IMR-90 (cell line): ENCODE data around the gene LIMS3.
"Not testable (repeated sequence)": the region's sequence is repeated elsewhere in the genome, so short reads cannot be mapped to it uniquely, and the experiment has no call there.

Source experiments
- CEBPB ChIP-seq: IDR thresholded peaks from 2 replicates; pipeline ENCODE4 v1.6.1; 2012; ENCODE audit warnings: low read depth, low read length, improper control_type of control experiment
- CHD1 ChIP-seq: IDR thresholded peaks from 2 replicates; pipeline ENCODE4 v1.6.1; 2012; ENCODE audit warnings: low read depth, low read length, improper control_type of control experiment
- CTCF ChIP-seq: conservative IDR thresholded peaks from 2 replicates; pipeline ENCODE4 v1.5.1; 2012; ENCODE audit warnings: mild to moderate bottlenecking, low read depth, low read length, improper control_type of control experiment
- ELK1 ChIP-seq: fragments of 150-350 bp; IDR thresholded peaks from 2 replicates; pipeline ENCODE4 v1.6.1; 2016; ENCODE audit warnings: low read depth, mild to moderate bottlenecking, low read length, moderate library complexity, borderline replicate concordance
- MAFK ChIP-seq: IDR thresholded peaks from 2 replicates; pipeline ENCODE4 v1.6.1; 2012; ENCODE audit warnings: low read depth, low read length, improper control_type of control experiment
- MAZ ChIP-seq: IDR thresholded peaks from 2 replicates; pipeline ENCODE4 v1.6.1; 2012; ENCODE audit warnings: low read depth, mild to moderate bottlenecking, low read length, improper control_type of control experiment, moderate library complexity, borderline replicate concordance
- MXI1 ChIP-seq: IDR thresholded peaks from 2 replicates; pipeline ENCODE4 v1.6.1; 2012; ENCODE audit warnings: low read depth, mild to moderate bottlenecking, low read length, moderate library complexity, borderline replicate concordance
- NFE2L2 ChIP-seq: fragments of 150-350 bp; IDR thresholded peaks from 2 replicates; pipeline ENCODE4 v1.6.1; 2016; ENCODE audit warnings: low read depth, mild to moderate bottlenecking, low read length
- POLR2A ChIP-seq: IDR thresholded peaks from 2 replicates; pipeline ENCODE4 v1.6.1; 2012; ENCODE audit warnings: mild to moderate bottlenecking, low read depth, low read length
- RAD21 ChIP-seq: IDR thresholded peaks from 2 replicates; pipeline ENCODE4 v1.6.1; 2012; ENCODE audit warnings: low read length, improper control_type of control experiment
- RCOR1 ChIP-seq: IDR thresholded peaks from 2 replicates; pipeline ENCODE4 v1.6.1; 2012; ENCODE audit warnings: mild to moderate bottlenecking, low read length, improper control_type of control experiment; ENCODE audit not compliant: insufficient replicate concordance
- RFX5 ChIP-seq: IDR thresholded peaks from 2 replicates; pipeline ENCODE4 v1.8.0; 2012; ENCODE audit warnings: low read depth, mild to moderate bottlenecking, low read length, moderate library complexity
- SMC3 ChIP-seq: fragments of 150-350 bp; IDR thresholded peaks from 2 replicates; pipeline ENCODE4 v1.6.1; 2016; ENCODE audit warnings: low read depth, mild to moderate bottlenecking, antibody characterized with exemption, low read length, moderate library complexity
- USF2 ChIP-seq: fragments of 150-350 bp; IDR thresholded peaks from 2 replicates; pipeline ENCODE4 v1.6.1; 2017; ENCODE audit warnings: mild to moderate bottlenecking, antibody characterized with exemption, low read length, low read depth

GRCh38 chr2:109921543-109922384, 23.3 kb downstream of the LIMS3 start:
- not testable (repeated sequence) for TF ChIP-seq CTCF, CEBPB, POLR2A, NFE2L2, RAD21, ELK1, MAFK, MXI1, RFX5, SMC3, RCOR1, MAZ, CHD1, USF2
